ENCODE measurements around the gene SLC25A23.
"Not testable (repeated sequence)": the region's sequence is repeated elsewhere in the genome, so short reads cannot be mapped to it uniquely, and the experiment has no call there.

Gene SLC25A23

GRCh38 chr19:6459262-6460098, at the start of gene SLC25A23:
TSS of gene SLC25A23 (minus strand) at chr19:6459792. CDS start at chr19:6459628, 164 bp downstream.
- DNase-seq, result peak; percentile 39 to 48

GRCh38 chr19:6508028-6508771, 48.6 kb upstream of the SLC25A23 start:
- not testable (repeated sequence) for DNase-seq

- no peak for DNase-seq
Measured at GRCh38 chr19:6503407-6504201, 44.0 kb upstream of the SLC25A23 start.

GRCh38 chr19:6501740-6502648, 42.4 kb upstream of the SLC25A23 start, which contains the start of gene TUBB4A:
TSS of gene TUBB4A (minus strand) at chr19:6502309. CDS start at chr19:6502212, 97 bp downstream.
- peak in 1 of 2 experiments; percentile 17 for DNase-seq

GRCh38 chr19:6500837-6501739, 41.5 kb upstream of the SLC25A23 start:
- no peak for DNase-seq

GRCh38 chr19:6499052-6499790, 39.6 kb upstream of the SLC25A23 start:
- no peak for DNase-seq

GRCh38 chr19:6498294-6499036, 38.9 kb upstream of the SLC25A23 start:
- peak; percentile 70 to 77 for DNase-seq

GRCh38 chr19:6495947-6496346, 36.4 kb upstream of the SLC25A23 start:
- DNase-seq, result no peak

GRCh38 chr19:6494438-6495036, 34.9 kb upstream of the SLC25A23 start:
- DNase-seq, result no peak

- no peak for DNase-seq
Measured at GRCh38 chr19:6491802-6492592, 32.4 kb upstream of the SLC25A23 start.

GRCh38 chr19:6490134-6490533, 30.5 kb upstream of the SLC25A23 start:
- DNase-seq, result no peak

GRCh38 chr19:6489278-6490061, 29.9 kb upstream of the SLC25A23 start:
- no peak for DNase-seq

- no peak for DNase-seq
Measured at GRCh38 chr19:6484831-6485230, 25.2 kb upstream of the SLC25A23 start.

- no peak for DNase-seq
Measured at GRCh38 chr19:6484230-6484629, 24.6 kb upstream of the SLC25A23 start.

GRCh38 chr19:6483235-6483634, 23.6 kb upstream of the SLC25A23 start:
- no peak for DNase-seq

GRCh38 chr19:6482343-6482686, 22.7 kb upstream of the SLC25A23 start:
- no peak for DNase-seq
